ENCODE results near the gene SFTA2.
"Not testable (repeated sequence)": the region's sequence is repeated elsewhere in the genome, so short reads cannot be mapped to it uniquely, and the experiment has no call there.

The SFTA2 gene

DNA sequence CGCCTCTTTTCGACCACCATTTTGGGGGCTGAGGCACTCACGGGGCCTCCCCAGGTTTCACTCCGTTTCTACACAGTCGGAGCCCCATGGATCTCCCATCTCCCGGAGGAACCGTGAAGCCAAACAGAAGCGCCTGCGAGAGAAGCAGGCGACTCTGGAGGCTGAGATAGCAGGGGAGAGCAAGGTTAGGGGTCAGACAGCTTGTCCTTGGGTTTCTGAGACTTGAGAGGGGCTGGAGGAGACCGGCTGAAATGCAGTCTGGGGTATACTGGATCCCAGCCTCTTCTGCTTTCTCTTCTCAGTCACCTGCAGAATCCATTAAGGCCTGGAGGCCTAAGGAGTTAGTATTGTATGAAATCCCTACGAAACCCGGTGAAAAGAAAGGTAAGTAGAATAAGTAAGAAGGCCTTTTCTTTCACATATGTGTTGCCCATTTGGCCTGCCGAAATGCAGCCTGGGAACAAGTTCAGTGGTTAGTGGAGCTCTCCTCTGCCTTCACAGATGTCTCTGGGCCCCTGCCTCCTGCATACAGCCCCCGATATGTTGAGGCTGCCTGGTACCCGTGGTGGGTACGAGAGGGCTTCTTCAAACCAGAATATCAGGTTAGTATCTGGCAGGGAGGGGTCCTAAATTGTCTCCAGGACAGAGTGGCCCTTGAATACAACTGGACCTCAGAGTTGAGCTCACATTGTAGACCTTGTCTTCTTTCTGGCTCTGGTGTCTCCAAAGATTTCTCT lies 16.9 kb downstream of the SFTA2 start:
- Histone ChIP-seq H3K36me3 (ENCODE audit: insufficient read depth, low read length) (peaks cover 49% of the 10 kb centered on the region), H3K27me3 (ENCODE audit: insufficient read depth, low read length) (no peaks in the 10 kb centered on the region), H3K9me3 (ENCODE audit: low read length) (no peaks in the 10 kb centered on the region), H2AFZ (ENCODE audit: low read depth, low read length) (no peak overlapping the region), H3K4me3 (ENCODE audit: low read length) (peak overlapping the region; percentile 46), H3K4me1 (ENCODE audit: insufficient read depth, low read length) (peaks cover 15% of the 10 kb centered on the region)

GRCh38 chr6:30914076-30914853 lies 17.7 kb downstream of the SFTA2 start, which contains the start of gene VARS2:
Gene VARS2 (plus strand): TSS chr6:30914238. CDS start chr6:30914837, 599 bp downstream.
- Histone ChIP-seq H3K4me1 (ENCODE audit: insufficient read depth, low read length) (peaks cover 16% of the 10 kb centered on the region), H3K4me3 (ENCODE audit: low read length) (peak within 1 kb of the TSS; percentile 46), H3K27me3 (ENCODE audit: insufficient read depth, low read length) (no peaks in the 10 kb centered on the region), H3K9me3 (ENCODE audit: low read length) (no peaks in the 10 kb centered on the region), H3K36me3 (ENCODE audit: insufficient read depth, low read length) (peaks cover 46% of the 10 kb centered on the region), H2AFZ (ENCODE audit: low read depth, low read length) (no peak within 1 kb of the TSS)

DNA sequence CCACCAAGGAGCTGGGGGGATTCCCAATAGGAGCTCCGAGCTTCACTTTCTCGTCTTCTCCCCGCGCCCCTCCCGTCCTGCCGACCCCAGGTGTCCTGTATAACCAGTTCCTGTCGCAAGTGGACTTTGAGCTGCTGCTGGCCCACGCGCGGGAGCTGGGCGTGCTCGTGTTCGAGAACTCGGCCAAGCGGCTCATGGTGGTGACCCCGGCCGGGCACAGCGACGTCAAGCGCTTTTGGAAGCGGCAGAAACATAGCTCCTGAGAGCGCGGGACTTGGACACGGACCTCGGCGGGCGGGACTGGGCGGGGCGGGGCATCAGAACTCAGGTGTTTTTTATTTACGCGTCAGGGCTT lies 18.3 kb downstream of the SFTA2 start:
- no peak overlapping the region for H2AFZ ChIP-seq (ENCODE audit: low read depth, low read length)
- H3K9me3 ChIP-seq (ENCODE audit: low read length): no peaks in the 10 kb centered on the region
- H3K4me1 ChIP-seq (ENCODE audit: insufficient read depth, low read length): peaks cover 22% of the 10 kb centered on the region
- H3K4me3 ChIP-seq (ENCODE audit: low read length): no peak overlapping the region
- peaks cover 42% of the 10 kb centered on the region for H3K36me3 ChIP-seq (ENCODE audit: insufficient read depth, low read length)
- H3K27me3 ChIP-seq (ENCODE audit: insufficient read depth, low read length): no peaks in the 10 kb centered on the region

DNA sequence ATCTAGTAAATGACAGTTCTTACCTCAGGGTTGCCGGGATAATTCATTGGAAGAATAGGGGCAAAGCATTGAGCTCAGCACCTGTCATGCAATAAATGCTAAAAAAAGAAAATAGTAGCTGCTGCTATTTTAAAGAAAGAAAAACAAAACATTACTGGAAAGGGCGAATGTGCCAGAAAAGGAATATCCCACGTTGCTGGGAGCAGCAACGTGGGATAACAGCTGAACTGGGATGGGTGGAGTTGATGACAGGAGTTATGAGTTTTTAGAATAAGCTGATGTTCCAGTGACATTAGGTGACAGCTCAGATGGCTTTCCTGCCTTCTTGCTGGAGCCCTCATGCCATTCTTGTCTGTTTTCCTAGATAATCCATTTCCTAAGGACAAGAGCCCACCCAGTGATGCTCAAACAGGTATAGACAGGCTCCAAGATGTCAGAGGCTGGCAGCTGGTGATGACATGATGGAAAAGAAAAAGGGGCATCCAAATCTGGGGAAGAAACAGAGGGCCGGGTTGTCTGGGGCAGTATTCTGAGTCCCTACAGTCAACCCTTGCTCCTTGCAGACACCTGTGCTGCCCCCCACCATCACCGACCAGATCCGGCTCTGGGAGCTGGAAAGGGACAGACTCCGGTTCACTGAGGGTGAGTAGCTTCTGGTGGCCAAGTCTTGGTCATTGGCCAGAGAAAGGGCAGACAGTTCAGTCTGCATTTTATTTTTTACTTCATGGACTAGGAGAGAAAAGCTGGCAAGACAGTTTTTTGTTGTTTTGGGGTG lies 19.0 kb downstream of the SFTA2 start:
- Histone ChIP-seq H3K36me3 (ENCODE audit: insufficient read depth, low read length) (peaks cover 36% of the 10 kb centered on the region), H3K4me3 (ENCODE audit: low read length) (no peak overlapping the region)

GRCh38 chr6:30910473-30910872 lies 21.5 kb downstream of the SFTA2 start:
- H3K9me3 ChIP-seq (ENCODE audit: low read length); H3K4me3 ChIP-seq (ENCODE audit: low read length); H3K27me3 ChIP-seq (ENCODE audit: insufficient read depth, low read length); H2AFZ ChIP-seq (ENCODE audit: low read depth, low read length): not testable (repeated sequence)
- Histone ChIP-seq H3K4me1 (ENCODE audit: insufficient read depth, low read length) (peaks cover 20% of the 10 kb centered on the region), H3K36me3 (ENCODE audit: insufficient read depth, low read length) (peaks cover 23% of the 10 kb centered on the region)

More for the DNA sequence above, 19.0 kb downstream of the SFTA2 start:
- no peaks in the 10 kb centered on the region for H3K9me3 ChIP-seq (ENCODE audit: low read length)
- no peak overlapping the region for H2AFZ ChIP-seq (ENCODE audit: low read depth, low read length)
- peaks cover 25% of the 10 kb centered on the region for H3K4me1 ChIP-seq (ENCODE audit: insufficient read depth, low read length)
- no peaks in the 10 kb centered on the region for H3K27me3 ChIP-seq (ENCODE audit: insufficient read depth, low read length)

GRCh38 chr6:30908700-30909099 lies 23.3 kb downstream of the SFTA2 start:
- no peaks in the 10 kb centered on the region for H3K9me3 ChIP-seq (ENCODE audit: low read length)
- no peak overlapping the region for H2AFZ ChIP-seq (ENCODE audit: low read depth, low read length)
- H3K27me3 ChIP-seq (ENCODE audit: insufficient read depth, low read length): no peaks in the 10 kb centered on the region
- peaks cover 10% of the 10 kb centered on the region for H3K4me1 ChIP-seq (ENCODE audit: insufficient read depth, low read length)
- peak overlapping the region; percentile 85 for H3K4me3 ChIP-seq (ENCODE audit: low read length)
- peaks cover 23% of the 10 kb centered on the region for H3K36me3 ChIP-seq (ENCODE audit: insufficient read depth, low read length)

GRCh38 chr6:30907758-30908591 lies 24.0 kb downstream of the SFTA2 start, which contains the start of gene GTF2H4:
Gene GTF2H4 (plus strand): TSS chr6:30908207.
- H3K36me3 ChIP-seq (ENCODE audit: insufficient read depth, low read length): peaks cover 23% of the 10 kb centered on the region
- H3K9me3 ChIP-seq (ENCODE audit: low read length): no peaks in the 10 kb centered on the region
- H3K4me3 ChIP-seq (ENCODE audit: low read length): peak within 1 kb of the TSS; percentile 85
- H3K4me1 ChIP-seq (ENCODE audit: insufficient read depth, low read length): peaks cover 10% of the 10 kb centered on the region
- H3K27me3 ChIP-seq (ENCODE audit: insufficient read depth, low read length): no peaks in the 10 kb centered on the region
- H2AFZ ChIP-seq (ENCODE audit: low read depth, low read length): peak within 1 kb of the TSS; percentile 54

GRCh38 chr6:30907290-30907757 lies 24.6 kb downstream of the SFTA2 start:
- H3K4me1 ChIP-seq (ENCODE audit: insufficient read depth, low read length): peaks cover 10% of the 10 kb centered on the region
- H3K36me3 ChIP-seq (ENCODE audit: insufficient read depth, low read length): peaks cover 21% of the 10 kb centered on the region
- H3K9me3 ChIP-seq (ENCODE audit: low read length); H3K27me3 ChIP-seq (ENCODE audit: insufficient read depth, low read length): not testable (repeated sequence)
- peak overlapping the region; percentile 34 for H3K4me3 ChIP-seq (ENCODE audit: low read length)
- H2AFZ ChIP-seq (ENCODE audit: low read depth, low read length): peak overlapping the region; percentile 23

GRCh38 chr6:30903236-30903635 lies 28.7 kb downstream of the SFTA2 start:
- H3K27me3 ChIP-seq (ENCODE audit: insufficient read depth, low read length): no peaks in the 10 kb centered on the region
- H2AFZ ChIP-seq (ENCODE audit: low read depth, low read length): no peak overlapping the region
- no peaks in the 10 kb centered on the region for H3K9me3 ChIP-seq (ENCODE audit: low read length)
- H3K4me1 ChIP-seq (ENCODE audit: insufficient read depth, low read length): no peaks in the 10 kb centered on the region
- H3K36me3 ChIP-seq (ENCODE audit: insufficient read depth, low read length): peaks cover 21% of the 10 kb centered on the region
- H3K4me3 ChIP-seq (ENCODE audit: low read length): no peak overlapping the region

DNA sequence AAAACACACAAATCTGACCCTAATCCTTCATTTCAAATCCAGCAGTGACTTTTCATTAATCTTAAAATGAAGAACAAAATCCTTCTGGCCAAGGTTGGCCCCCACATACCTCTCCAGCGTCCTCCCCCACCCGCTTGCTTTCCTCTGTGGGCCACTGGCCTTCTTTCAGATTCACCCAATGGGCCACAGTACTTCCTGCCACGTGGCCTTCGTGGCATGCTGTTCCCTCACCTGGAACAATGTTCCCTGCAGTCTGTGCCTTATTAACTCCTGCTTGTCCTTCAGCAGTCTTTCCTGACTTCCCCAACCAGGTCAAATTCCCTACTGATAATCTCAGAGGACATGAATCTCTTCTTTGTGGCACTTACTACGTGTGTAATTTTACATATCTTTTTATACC lies 29.3 kb downstream of the SFTA2 start:
- H2AFZ ChIP-seq (ENCODE audit: low read depth, low read length): no peak overlapping the region
- no peaks in the 10 kb centered on the region for H3K27me3 ChIP-seq (ENCODE audit: insufficient read depth, low read length)
- H3K9me3 ChIP-seq (ENCODE audit: low read length): no peaks in the 10 kb centered on the region
- H3K36me3 ChIP-seq (ENCODE audit: insufficient read depth, low read length): peaks cover 26% of the 10 kb centered on the region
- H3K4me3 ChIP-seq (ENCODE audit: low read length): no peak overlapping the region
- H3K4me1 ChIP-seq (ENCODE audit: insufficient read depth, low read length): no peaks in the 10 kb centered on the region

DNA sequence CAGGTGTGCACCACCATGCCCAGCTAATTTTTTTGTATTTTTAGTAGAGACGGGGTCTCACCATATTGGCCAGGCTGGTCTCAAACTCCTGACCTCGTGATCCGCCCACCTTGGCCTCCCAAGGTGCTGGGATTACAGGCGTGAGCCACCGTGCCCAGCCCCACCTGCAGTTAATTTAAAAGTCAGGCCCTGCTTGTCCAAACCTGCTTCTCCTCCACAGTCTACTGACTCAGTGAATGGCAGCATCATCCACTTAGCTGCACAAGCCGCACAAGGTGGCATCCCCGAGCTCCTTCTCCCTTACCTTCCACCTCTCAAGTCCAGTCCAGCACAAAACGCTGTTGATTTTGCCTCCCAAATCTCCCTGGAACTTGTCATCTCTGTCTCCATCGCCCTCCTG lies 29.8 kb downstream of the SFTA2 start:
- not testable (repeated sequence) for H3K27me3 ChIP-seq (ENCODE audit: insufficient read depth, low read length); H2AFZ ChIP-seq (ENCODE audit: low read depth, low read length); H3K4me1 ChIP-seq (ENCODE audit: insufficient read depth, low read length); H3K4me3 ChIP-seq (ENCODE audit: low read length); H3K9me3 ChIP-seq (ENCODE audit: low read length)
- H3K36me3 ChIP-seq (ENCODE audit: insufficient read depth, low read length): peaks cover 31% of the 10 kb centered on the region

GRCh38 chr6:30901436-30901835 lies 30.5 kb downstream of the SFTA2 start:
- H3K36me3 ChIP-seq (ENCODE audit: insufficient read depth, low read length): peaks cover 38% of the 10 kb centered on the region
- no peaks in the 10 kb centered on the region for H3K27me3 ChIP-seq (ENCODE audit: insufficient read depth, low read length)
- no peaks in the 10 kb centered on the region for H3K4me1 ChIP-seq (ENCODE audit: insufficient read depth, low read length)
- H3K9me3 ChIP-seq (ENCODE audit: low read length): no peaks in the 10 kb centered on the region
- H3K4me3 ChIP-seq (ENCODE audit: low read length): no peak overlapping the region
- H2AFZ ChIP-seq (ENCODE audit: low read depth, low read length): no peak overlapping the region

Data from neuron (in vitro differentiated cells).